Activated T-helper 1 cell treated with anti-CD3 and anti-CD28 coated beads, Interleukin-12 subunit alpha, Interleukin-12 subunit beta, Interleukin-2, Interleukin-4 antibody, amounts not matched to agents 30 ng/mL and 10 ng/mL and 1 ng/mL, durations not matched to agents 14 hours and 24 hours and 36 hours (primary cell): Measurements from ENCODE around the gene SLC35F4. TPM values are rescaled to one million over a fixed set of nuclear protein-coding genes. Genes with fewer than 3 reads are reported as not detected.

Source experiments
- DNase-seq: peaks from one replicate; pipeline ENCODE4 v3.0.0; 2021; ENCODE audit warnings: low spot score
- H3K27ac Mint-ChIP-seq: one replicate; pipeline ENCODE4 v1.8.0; 2021; ENCODE audit warnings: mild to moderate bottlenecking, mixed read lengths
- H3K27me3 Mint-ChIP-seq: one replicate; pipeline ENCODE4 v1.8.0; 2022; ENCODE audit warnings: mild to moderate bottlenecking, moderate library complexity, mixed read lengths; ENCODE audit not compliant: insufficient read depth
- H3K36me3 Mint-ChIP-seq: one replicate; pipeline ENCODE4 v1.8.0; 2021; ENCODE audit warnings: low read depth, mixed read lengths
- H3K4me1 Mint-ChIP-seq: one replicate; pipeline ENCODE4 v1.8.0; 2021; ENCODE audit warnings: low read depth, mixed read lengths
- H3K4me3 Mint-ChIP-seq: one replicate; pipeline ENCODE4 v1.8.0; 2021; ENCODE audit warnings: mild to moderate bottlenecking, moderate library complexity, mixed read lengths
- H3K9me3 Mint-ChIP-seq: one replicate; pipeline ENCODE4 v1.8.0; 2021; ENCODE audit warnings: mixed read lengths
- intact Hi-C: fragments of 100-400 bp; cut with micrococcal nuclease; formaldehyde crosslinking; loops from one replicate; pipeline ENCODE4 v1.15.1; 2024
- total RNA-seq: library from RNA; stranded (reverse); gene quantifications from 2 replicates; pipeline ENCODE4 v1.2.3, GENCODE V29; 2022

Gene SLC35F4
- total RNA-seq, 1 donor from 2014 or later: not detected

DNA sequence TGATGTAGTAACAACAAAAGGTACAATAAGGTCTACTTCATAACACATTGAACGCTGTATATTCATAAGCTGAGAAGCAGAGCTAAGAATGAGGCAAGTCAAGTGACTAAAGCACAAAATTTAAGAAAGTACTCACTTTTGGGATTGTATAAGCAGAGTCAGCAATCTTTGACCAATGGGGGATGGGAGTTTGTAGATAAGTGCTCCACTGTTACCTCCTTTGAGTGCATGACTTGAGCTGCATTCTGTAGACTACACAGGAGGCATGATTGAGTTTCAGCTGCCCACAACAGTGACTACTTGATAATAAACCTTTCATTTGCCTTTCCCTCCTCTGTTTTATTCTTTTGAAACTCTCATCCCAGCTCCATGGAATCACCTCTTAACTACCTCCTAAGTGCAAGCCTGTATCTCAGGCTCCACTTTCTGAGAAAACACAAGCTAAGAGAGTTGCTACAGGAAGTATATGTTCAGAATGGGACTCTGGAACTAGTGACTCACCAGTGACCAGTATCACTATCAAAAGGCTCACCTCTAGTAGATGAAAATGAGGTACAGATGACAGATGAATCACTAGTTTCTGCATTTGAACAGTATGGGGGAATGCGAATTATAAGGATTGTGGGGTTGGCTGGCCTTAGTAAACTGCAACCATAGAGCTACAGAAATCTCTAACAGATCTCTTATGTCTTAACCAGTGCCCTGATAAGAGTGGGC, 49.2 kb downstream of the SLC35F4 start:
- no peaks in the 10 kb centered on the region for H3K4me1 Mint-ChIP-seq
- no peak overlapping the region for H3K27ac Mint-ChIP-seq
- H3K4me3 Mint-ChIP-seq: no peak overlapping the region
- no peaks in the 10 kb centered on the region for H3K27me3 Mint-ChIP-seq
- no peaks in the 10 kb centered on the region for H3K9me3 Mint-ChIP-seq
- intact Hi-C loops: no loop called here
- H3K36me3 Mint-ChIP-seq: no peaks in the 10 kb centered on the region
- no peak for DNase-seq

DNA sequence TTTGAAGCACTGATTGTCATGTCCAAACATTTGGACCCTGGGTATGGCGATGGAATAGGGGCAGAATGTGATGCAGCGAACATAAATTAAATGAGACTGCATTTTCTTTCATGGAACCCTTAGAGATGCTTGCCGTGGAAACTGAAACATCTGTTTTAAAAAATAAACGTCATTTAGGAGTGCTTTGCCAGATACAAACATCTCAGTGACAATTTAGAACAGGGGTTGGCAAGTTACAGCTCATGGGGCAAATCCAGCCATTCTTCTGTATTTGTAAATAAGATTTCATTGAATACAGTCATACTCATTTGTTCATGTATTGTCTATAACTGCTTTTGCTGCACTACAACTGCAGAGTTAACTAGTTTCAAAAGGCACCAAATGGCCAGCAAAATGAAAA, 51.2 kb downstream of the SLC35F4 start:
- Mint-ChIP-seq H3K9me3 (no peaks in the 10 kb centered on the region), H3K4me1 (no peaks in the 10 kb centered on the region), H3K27ac (no peak overlapping the region), H3K4me3 (no peak overlapping the region), H3K36me3 (no peaks in the 10 kb centered on the region), H3K27me3 (no peaks in the 10 kb centered on the region)
- no peak for DNase-seq
- intact Hi-C loops: no loop called here

DNA sequence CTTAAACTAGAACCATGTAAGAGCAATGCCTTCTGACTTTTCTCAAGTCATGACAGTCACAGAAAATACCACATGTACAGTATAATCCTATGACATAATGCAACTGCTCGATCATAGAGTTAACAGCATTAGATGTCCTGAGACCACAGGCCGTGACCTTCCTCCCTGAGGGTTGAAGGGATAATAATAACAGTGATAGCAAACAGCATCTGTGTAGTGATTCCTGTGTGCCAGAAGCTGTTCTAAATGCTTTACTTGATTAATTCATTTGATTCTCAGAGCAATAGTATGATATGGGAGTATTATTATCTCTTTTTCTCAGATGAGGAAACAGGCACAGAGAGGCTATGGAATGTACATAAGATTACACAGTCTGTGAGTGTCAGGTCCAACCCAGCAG, 53.2 kb downstream of the SLC35F4 start:
- DNase-seq: no peak
- no peaks in the 10 kb centered on the region for H3K9me3 Mint-ChIP-seq
- no peak overlapping the region for H3K4me3 Mint-ChIP-seq
- no peaks in the 10 kb centered on the region for H3K4me1 Mint-ChIP-seq
- intact Hi-C loops: no loop called here
- no peaks in the 10 kb centered on the region for H3K27me3 Mint-ChIP-seq
- no peaks in the 10 kb centered on the region for H3K36me3 Mint-ChIP-seq
- no peak overlapping the region for H3K27ac Mint-ChIP-seq

DNA sequence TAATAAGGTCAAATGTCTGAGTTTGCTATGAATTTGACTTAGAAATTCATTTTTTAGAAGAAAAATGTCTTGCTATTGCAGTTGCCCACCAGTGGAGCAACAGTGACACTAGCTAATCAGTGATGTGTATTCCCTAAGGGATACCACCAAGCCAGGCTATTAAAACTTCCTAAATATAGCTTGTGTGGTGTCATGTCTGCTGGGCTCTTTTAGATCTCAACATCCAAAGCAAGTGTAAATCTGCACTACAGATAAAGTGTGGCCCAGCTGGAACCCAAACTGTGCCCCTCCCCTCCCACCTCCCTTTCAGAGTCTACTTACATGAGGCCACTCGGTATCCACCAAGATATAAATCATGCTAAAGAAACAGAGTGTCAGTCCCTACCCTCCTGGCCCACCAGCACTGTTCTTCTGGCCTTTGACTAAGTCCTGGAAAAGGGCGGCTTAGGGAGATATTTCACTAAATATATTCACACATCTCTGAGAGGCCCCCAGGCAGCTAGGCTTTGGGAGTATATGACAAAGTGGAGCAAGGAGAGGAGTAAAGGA, 53.8 kb downstream of the SLC35F4 start:
- no peaks in the 10 kb centered on the region for H3K27me3 Mint-ChIP-seq
- no peak for DNase-seq
- H3K27ac Mint-ChIP-seq: no peak overlapping the region
- H3K4me3 Mint-ChIP-seq: no peak overlapping the region
- no peaks in the 10 kb centered on the region for H3K4me1 Mint-ChIP-seq
- no peaks in the 10 kb centered on the region for H3K9me3 Mint-ChIP-seq
- intact Hi-C loops: no loop called here
- H3K36me3 Mint-ChIP-seq: no peaks in the 10 kb centered on the region

DNA sequence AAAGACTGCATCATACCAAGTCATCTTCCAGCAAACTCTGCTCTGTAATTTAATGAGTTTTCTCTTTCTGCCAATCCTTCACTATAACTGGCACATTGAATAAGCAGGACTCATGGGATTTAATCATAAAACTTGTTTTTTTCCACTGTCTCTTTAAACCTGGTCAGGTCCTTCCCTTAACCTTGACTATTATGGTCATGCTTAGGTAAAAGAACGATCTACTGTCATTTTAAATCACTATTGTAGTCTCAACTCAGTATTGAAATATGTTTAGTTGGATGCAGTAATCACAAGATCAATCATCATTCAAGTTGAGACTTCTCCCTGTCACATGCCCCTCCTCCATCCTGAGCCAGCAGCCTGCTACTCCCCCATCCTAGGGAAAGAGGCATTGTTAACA, 56.1 kb downstream of the SLC35F4 start:
- no peak for DNase-seq
- Mint-ChIP-seq H3K4me3 (no peak overlapping the region), H3K27ac (no peak overlapping the region), H3K9me3 (no peaks in the 10 kb centered on the region), H3K27me3 (no peaks in the 10 kb centered on the region), H3K4me1 (no peaks in the 10 kb centered on the region), H3K36me3 (no peaks in the 10 kb centered on the region)
- intact Hi-C loops: no loop called here

DNA sequence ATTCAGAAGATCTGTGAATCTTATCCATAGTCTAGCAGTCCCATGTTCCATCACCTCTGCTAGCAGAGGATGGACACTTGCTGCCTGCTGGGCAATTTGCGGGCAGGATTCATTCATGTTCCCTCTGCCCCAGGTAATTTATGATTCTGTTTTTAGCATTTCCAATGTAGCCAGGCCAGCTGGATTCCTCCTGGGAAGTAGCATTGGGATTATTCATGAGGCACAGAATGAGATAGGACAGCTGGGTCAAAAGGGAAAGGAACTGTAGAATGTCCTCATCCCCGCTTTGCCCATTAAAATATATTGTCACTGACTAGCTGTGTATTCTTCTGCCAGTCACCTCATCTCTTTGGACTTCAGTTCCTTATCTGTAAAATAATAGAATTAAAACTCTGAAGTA, 68.7 kb downstream of the SLC35F4 start:
- intact Hi-C loops: no loop called here
- Mint-ChIP-seq H3K27ac (no peak overlapping the region), H3K36me3 (no peaks in the 10 kb centered on the region), H3K4me1 (no peaks in the 10 kb centered on the region), H3K4me3 (no peak overlapping the region), H3K27me3 (no peaks in the 10 kb centered on the region), H3K9me3 (no peaks in the 10 kb centered on the region)
- DNase-seq: no peak

DNA sequence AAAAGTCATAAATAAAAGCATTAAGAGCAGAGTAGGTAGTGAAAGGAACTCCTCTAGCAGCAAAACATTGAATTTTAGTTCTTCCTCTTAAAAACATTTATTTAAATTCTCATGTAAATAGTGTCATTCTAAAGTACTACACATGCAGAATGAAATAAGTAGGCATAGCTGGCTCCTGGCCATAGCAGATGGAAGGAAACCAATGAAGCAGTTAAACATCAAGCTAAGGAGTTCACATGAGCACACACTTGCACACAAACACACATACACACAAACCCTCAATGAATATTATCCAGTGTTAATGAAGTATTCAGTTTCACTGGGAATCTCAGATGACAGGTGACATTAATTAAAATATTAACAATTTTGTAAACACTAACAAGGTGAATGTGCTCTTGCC, 69.3 kb downstream of the SLC35F4 start:
- Mint-ChIP-seq H3K9me3 (no peaks in the 10 kb centered on the region), H3K4me1 (no peaks in the 10 kb centered on the region), H3K27ac (no peak overlapping the region), H3K36me3 (no peaks in the 10 kb centered on the region), H3K4me3 (no peak overlapping the region), H3K27me3 (no peaks in the 10 kb centered on the region)
- no peak for DNase-seq
- intact Hi-C loops: no loop called here

DNA sequence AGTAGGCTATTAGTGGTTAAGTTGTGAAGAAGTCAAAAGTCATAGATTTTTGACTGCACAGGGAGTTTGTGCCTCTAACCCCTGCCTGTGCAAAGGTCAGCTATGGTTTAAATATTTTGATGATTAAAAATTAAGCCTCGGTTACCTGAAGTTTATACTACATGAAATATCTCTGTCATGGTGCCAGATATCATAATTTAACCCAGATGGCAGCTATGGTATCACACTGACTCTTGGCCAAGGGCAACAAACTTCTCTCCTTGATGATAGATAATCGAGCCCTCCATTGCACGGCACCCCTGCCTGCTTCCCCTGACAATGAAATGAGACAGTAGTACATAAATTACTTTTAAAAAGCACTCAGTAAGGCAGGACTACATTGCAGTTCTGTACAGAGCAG, 80.8 kb downstream of the SLC35F4 start:
- Mint-ChIP-seq H3K36me3 (no peaks in the 10 kb centered on the region), H3K4me3 (no peak overlapping the region), H3K27ac (no peak overlapping the region), H3K4me1 (no peaks in the 10 kb centered on the region), H3K27me3 (no peaks in the 10 kb centered on the region), H3K9me3 (peaks cover 37% of the 10 kb centered on the region)
- no peak for DNase-seq
- intact Hi-C loops: no loop called here

DNA sequence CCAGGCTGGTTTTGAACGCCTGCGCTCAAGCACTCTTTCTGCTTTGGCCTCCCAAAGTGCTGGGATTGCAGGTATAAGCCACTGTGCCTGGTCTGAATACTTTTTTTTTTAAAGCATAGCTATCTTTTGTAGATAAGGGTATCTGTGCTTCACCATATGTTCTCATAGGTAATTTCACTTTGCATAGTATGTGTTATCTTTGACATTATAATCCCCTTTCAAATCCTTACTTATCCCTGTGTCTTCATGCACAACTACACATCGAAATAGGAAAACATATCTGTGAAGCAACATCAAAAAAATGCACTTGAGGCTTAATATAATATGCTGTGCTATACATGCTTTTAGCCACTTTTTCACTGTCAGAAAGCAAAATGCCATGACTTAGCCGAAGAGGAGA, 94.1 kb downstream of the SLC35F4 start:
- no peaks in the 10 kb centered on the region for H3K4me1 Mint-ChIP-seq
- no peak overlapping the region for H3K4me3 Mint-ChIP-seq
- DNase-seq: no peak
- H3K27me3 Mint-ChIP-seq: no peaks in the 10 kb centered on the region
- intact Hi-C loops: no loop called here
- H3K27ac Mint-ChIP-seq: no peak overlapping the region
- H3K36me3 Mint-ChIP-seq: no peaks in the 10 kb centered on the region
- H3K9me3 Mint-ChIP-seq: peaks cover 6% of the 10 kb centered on the region

DNA sequence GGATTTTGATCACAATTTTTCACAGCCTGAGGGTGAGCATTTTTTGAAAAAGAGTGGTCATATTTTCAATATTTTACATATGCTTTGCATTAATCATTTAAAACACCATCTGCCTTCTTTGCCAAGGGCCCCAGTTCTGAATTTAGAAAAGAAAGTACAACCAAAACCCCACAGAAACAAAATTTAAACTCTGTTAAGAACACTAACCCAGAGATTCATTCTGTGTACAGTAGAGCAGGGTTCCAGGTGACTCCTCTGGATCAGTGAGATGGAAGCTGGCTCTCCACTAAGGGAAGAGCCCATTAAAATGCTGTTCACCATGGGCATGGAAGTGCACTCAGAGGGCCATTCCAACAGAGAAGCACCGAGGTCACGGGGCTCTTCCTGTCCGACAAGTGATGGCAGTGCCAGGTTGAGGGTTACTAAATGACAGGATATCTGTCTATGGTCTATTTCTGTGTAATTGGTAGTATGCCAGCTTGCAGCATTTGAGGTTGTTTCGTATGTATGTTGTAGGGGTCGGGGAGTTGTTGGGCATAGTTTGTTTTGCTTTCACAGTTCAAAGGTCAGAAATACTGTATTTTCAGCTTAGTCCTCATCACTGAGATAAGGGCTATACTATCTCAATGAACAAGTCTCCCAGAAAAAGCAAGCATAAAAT, 95.9 kb downstream of the SLC35F4 start:
- intact Hi-C loops: no loop called here
- Mint-ChIP-seq H3K27ac (no peak overlapping the region), H3K4me1 (no peaks in the 10 kb centered on the region), H3K9me3 (no peaks in the 10 kb centered on the region), H3K36me3 (no peaks in the 10 kb centered on the region), H3K4me3 (no peak overlapping the region), H3K27me3 (no peaks in the 10 kb centered on the region)
- no peak for DNase-seq

DNA sequence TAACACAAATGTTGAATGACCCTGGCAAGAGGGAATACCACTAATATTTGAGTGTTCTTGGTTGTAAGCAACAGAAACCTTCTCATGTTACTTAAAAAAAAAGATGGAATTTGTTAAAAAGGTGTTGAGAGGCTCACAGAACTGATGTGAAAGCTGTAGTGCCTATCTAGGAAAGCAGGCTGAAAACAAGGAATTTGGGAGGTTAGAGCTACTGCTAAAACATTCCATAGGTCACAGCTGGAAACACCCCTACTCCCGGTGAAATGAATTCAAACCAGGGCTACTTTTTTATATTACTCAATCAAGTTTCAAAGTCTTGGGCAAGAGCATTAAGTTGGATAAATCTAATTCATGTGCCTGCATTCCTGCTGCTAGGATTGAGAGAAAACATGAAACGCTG, 104.1 kb downstream of the SLC35F4 start:
- Mint-ChIP-seq H3K27me3 (no peaks in the 10 kb centered on the region), H3K9me3 (no peaks in the 10 kb centered on the region), H3K36me3 (no peaks in the 10 kb centered on the region), H3K4me3 (no peak overlapping the region), H3K27ac (no peak overlapping the region), H3K4me1 (no peaks in the 10 kb centered on the region)
- DNase-seq: no peak
- intact Hi-C loops: no loop called here

DNA sequence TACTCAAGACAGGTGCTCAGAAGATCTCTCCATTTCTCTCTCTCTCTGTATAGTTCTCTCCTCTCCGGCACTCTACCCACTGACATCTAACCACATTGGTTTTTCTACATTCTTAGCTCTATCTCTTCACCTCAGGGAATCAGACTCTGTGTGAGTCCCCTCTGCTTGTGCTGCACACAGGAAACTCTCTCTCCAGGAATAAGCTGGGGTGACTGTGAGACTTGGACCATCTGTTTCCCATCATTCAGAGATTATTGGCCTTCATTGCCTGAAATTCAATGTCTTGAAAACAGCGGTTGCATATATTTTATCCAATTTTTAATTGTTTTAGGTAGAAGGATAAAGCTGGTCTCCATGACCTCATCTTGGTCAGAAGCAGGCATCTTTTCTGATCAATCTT, 105.0 kb downstream of the SLC35F4 start:
- Mint-ChIP-seq H3K4me1 (no peaks in the 10 kb centered on the region), H3K27ac (no peak overlapping the region), H3K4me3 (no peak overlapping the region), H3K9me3 (no peaks in the 10 kb centered on the region), H3K27me3 (no peaks in the 10 kb centered on the region), H3K36me3 (no peaks in the 10 kb centered on the region)
- intact Hi-C loops: no loop called here
- no peak for DNase-seq

DNA sequence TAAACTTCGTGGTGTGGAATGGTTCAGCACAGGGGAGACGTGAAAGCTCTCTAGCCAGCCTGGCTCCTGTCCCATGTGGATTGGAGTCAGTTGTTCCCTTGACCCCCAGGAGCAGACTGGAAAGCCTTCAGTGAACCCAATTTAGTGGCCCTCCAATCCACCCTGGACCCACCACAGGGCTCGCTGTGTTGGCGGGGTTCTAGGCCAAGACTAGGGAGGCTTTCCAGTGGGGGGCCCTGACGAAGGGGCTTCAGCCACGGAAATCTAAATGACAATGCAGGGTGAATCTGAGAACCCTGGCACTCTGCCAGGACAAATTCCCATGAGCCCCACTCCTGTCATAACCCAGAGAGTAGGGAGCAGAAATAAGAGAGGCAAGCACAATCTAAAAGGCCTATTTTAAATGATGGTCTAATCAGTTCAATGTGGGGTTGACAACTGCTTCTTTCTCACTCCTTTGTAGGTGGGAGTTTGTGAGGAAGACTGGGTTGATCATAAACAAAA, 110.8 kb downstream of the SLC35F4 start:
- Mint-ChIP-seq H3K27me3 (no peaks in the 10 kb centered on the region), H3K36me3 (no peaks in the 10 kb centered on the region), H3K27ac (no peak overlapping the region), H3K4me1 (no peaks in the 10 kb centered on the region), H3K4me3 (no peak overlapping the region), H3K9me3 (no peaks in the 10 kb centered on the region)
- intact Hi-C loops: no loop called here
- DNase-seq: no peak
